ENCODE data around the gene COL15A1.

Gene COL15A1

GRCh38 chr9:99031319-99031718 lies 87.6 kb downstream of the COL15A1 start:
- no peak overlapping the region for H3K27ac ChIP-seq

DNA sequence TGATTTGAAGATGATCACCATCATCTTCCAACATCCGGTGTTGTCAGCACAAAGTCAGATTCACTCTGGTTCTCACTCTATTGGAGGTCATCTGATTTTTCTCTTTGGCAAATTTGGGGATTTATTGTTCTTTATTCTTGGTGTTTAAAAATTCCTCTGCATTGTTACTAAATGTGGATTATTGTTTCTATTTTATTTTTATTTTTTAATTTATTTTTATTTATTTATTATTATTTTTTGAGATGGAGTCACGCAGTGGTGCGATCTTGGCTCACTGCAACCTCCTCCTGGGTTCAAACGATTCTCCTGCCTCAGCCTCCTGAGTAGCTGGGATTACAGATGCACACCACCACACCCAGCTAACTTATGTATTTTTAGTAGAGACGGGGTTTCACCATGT lies 88.3 kb downstream of the COL15A1 start:
- TF ChIP-seq CTCF (IDR thresholded peaks at IDR 0.05), result no peak
- TF ChIP-seq ZFX (IDR thresholded peaks at IDR 0.05; ENCODE audit: borderline replicate concordance), result no peak
- no peak overlapping the region for H3K27ac ChIP-seq

More at GRCh38 chr9:99031319-99031718, 87.6 kb downstream of the COL15A1 start:
- TF ChIP-seq CTCF (IDR thresholded peaks at IDR 0.05) (no peak), ZFX (IDR thresholded peaks at IDR 0.05; ENCODE audit: borderline replicate concordance) (no peak)

GRCh38 chr9:99034149-99034548 lies 90.4 kb downstream of the COL15A1 start:
- TF ChIP-seq ZFX (IDR thresholded peaks at IDR 0.05; ENCODE audit: borderline replicate concordance), result no peak
- no peak for TF ChIP-seq CTCF (IDR thresholded peaks at IDR 0.05)

GRCh38 chr9:99035313-99035712 lies 91.6 kb downstream of the COL15A1 start:
- no peak overlapping the region for H3K27ac ChIP-seq
- TF ChIP-seq ZFX (IDR thresholded peaks at IDR 0.05; ENCODE audit: borderline replicate concordance), result no peak
- no peak for TF ChIP-seq CTCF (IDR thresholded peaks at IDR 0.05)

More at GRCh38 chr9:99034149-99034548, 90.4 kb downstream of the COL15A1 start:
- no peak overlapping the region for H3K27ac ChIP-seq

DNA sequence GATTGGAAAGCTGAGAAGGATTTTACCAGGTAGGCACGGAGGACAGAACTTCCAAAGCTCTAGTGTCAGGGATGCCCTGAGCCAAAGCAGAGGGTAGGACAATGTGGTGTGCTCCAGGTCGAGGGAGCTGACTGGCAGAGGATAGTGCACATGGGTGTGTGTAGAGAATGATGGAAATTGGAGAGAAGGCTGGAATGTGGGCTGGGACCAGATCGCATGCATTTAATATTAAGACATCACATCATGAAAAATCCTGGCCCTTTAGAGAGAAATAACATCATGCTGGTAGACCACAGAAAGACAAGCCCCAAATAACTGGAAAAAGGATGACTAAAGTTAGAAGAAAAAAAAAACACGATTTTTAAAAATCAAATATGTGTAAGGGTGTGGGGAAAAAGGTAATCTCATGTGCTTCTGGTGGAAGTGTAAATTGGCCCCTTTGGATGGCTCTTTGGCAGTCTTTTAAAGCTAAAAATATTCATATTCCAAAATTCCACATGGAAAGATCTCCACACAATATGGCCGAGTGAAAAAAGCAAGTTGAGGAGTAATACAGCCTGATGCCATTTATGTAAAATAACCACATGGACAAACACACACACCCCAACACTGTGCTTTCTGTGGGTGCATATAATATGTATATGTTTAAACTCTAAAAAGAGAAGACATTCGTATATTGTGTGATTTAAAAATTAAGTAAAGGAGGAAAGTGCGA lies 94.2 kb downstream of the COL15A1 start:
- no peak overlapping the region for H3K27ac ChIP-seq
- no peak for TF ChIP-seq ZFX (IDR thresholded peaks at IDR 0.05; ENCODE audit: borderline replicate concordance)

GRCh38 chr9:99038484-99038820 lies 94.7 kb downstream of the COL15A1 start:
- TF ChIP-seq CTCF (IDR thresholded peaks at IDR 0.05) (no peak), ZFX (IDR thresholded peaks at IDR 0.05; ENCODE audit: borderline replicate concordance) (no peak)
- H3K27ac ChIP-seq, result no peak overlapping the region

GRCh38 chr9:99039505-99040182 lies 95.9 kb downstream of the COL15A1 start:
- TF ChIP-seq CTCF (IDR thresholded peaks at IDR 0.05), result no peak
- no peak for TF ChIP-seq ZFX (IDR thresholded peaks at IDR 0.05; ENCODE audit: borderline replicate concordance)
- H3K27ac ChIP-seq, result no peak overlapping the region
